WTC11 (cell line): ENCODE results near the gene C11orf42. TPM values are rescaled to one million over a fixed set of nuclear protein-coding genes. Genes with fewer than 3 reads are reported as not detected.

Source experiments
- ATAC-seq: fragments of 200-7000 bp; cut with Tn5 transposase; 2 replicates; pipeline ENCODE4 v1.10.0; 2021; ENCODE audit warnings: mild to moderate bottlenecking, moderate library complexity
- Bru-seq: library from RNA; stranded (reverse); fragments of 400-500 nt; gene quantifications from one replicate; lab custom pipeline; 2021; lab: Mats Ljungman, UMichigan
- CTCF ChIA-PET: fragments of 300-600 bp; sonication (Branson Sonifier 250); formaldehyde crosslinking; loops from one replicate; lab custom pipeline; 2021; ENCODE audit warnings: antibody characterized with exemption; lab: Charles Lee
- POLR2A ChIA-PET: fragments of 350-600 bp; sonication (Branson Sonifier 250); formaldehyde crosslinking; loops from one replicate; lab custom pipeline; 2021; ENCODE audit warnings: antibody characterized with exemption; lab: Charles Lee
- DNase-seq: peaks from one replicate; pipeline ENCODE4 v3.0.0; 2021; ENCODE audit warnings: low spot score
- H3K27ac Mint-ChIP-seq: 2 replicates; pipeline ENCODE4 v1.8.0; 2021; ENCODE audit warnings: mixed read lengths
- H3K27me3 Mint-ChIP-seq: 2 replicates; pipeline ENCODE4 v1.8.0; 2021; ENCODE audit warnings: low read depth, mild to moderate bottlenecking, moderate library complexity, mixed read lengths
- H3K36me3 Mint-ChIP-seq: 2 replicates; pipeline ENCODE4 v1.8.0; 2021; ENCODE audit warnings: mixed read lengths
- H3K4me1 Mint-ChIP-seq: 2 replicates; pipeline ENCODE4 v1.8.0; 2022; ENCODE audit warnings: mixed read lengths
- H3K4me3 Mint-ChIP-seq: 2 replicates; pipeline ENCODE4 v1.8.0; 2021; ENCODE audit warnings: mild to moderate bottlenecking, moderate library complexity, mixed read lengths
- H3K9me3 Mint-ChIP-seq: 2 replicates; pipeline ENCODE4 v1.8.0; 2021; ENCODE audit warnings: mixed read lengths
- CREB1 ChIP-seq: sonication (generic); formaldehyde crosslinking; IDR thresholded peaks from 2 replicates; pipeline ENCODE4 v1.8.0; 2023; ENCODE audit warnings: mild to moderate bottlenecking, missing genetic modification reagents
- RELA ChIP-seq: sonication (generic); formaldehyde crosslinking; IDR thresholded peaks from 2 replicates; pipeline ENCODE4 v1.8.1; 2022; ENCODE audit warnings: missing genetic modification reagents, mild to moderate bottlenecking, borderline replicate concordance
- SP1 ChIP-seq: sonication (generic); formaldehyde crosslinking; conservative IDR thresholded peaks from 2 replicates; pipeline ENCODE4 v1.8.1; 2022; ENCODE audit warnings: missing genetic modification reagents
- TCF7 ChIP-seq: sonication (generic); formaldehyde crosslinking; IDR thresholded peaks from 2 replicates; pipeline ENCODE4 v1.8.0; 2022; ENCODE audit warnings: mild to moderate bottlenecking, low read depth, missing genetic modification reagents, moderate library complexity
- TEAD4 ChIP-seq: sonication (generic); formaldehyde crosslinking; IDR thresholded peaks from 2 replicates; pipeline ENCODE4 v1.8.0; 2022; ENCODE audit warnings: mild to moderate bottlenecking, missing genetic modification reagents
- ZNF232 ChIP-seq: sonication (generic); formaldehyde crosslinking; IDR thresholded peaks from 2 replicates; pipeline ENCODE4 v1.8.0; 2022; ENCODE audit warnings: mild to moderate bottlenecking, missing genetic modification reagents
- long read RNA-seq, 3 experiments: library from RNA in 1 of 3; library from capped mRNA in 1 of 3; library from polyadenylated mRNA in 1 of 3; unstranded in 2 of 3; stranded (forward) in 1 of 3; transcript quantifications; one replicate each; pipeline ENCODE4 v2.0.0, GENCODE V29; 2021
- total RNA-seq: library from RNA; stranded (reverse); gene quantifications from 3 replicates; pipeline ENCODE4 v1.2.3, GENCODE V29; 2021
- TF ChIP-seq, protein P1 (sequence below): fragments of 200-600 bp; IDR thresholded peaks from 2 replicates; pipeline ENCODE4 v1.8.0; 2022; ENCODE audit warnings: antibody characterized with exemption
- TF ChIP-seq, protein P2 (sequence below): sonication (generic); formaldehyde crosslinking; IDR thresholded peaks from 2 replicates; pipeline ENCODE4 v1.8.1; 2023; ENCODE audit warnings: mild to moderate bottlenecking, missing genetic modification reagents, moderate library complexity
- TF ChIP-seq, protein P3 (sequence below): sonication (generic); formaldehyde crosslinking; conservative IDR thresholded peaks from 2 replicates; pipeline ENCODE4 v1.8.1; 2022; ENCODE audit warnings: mild to moderate bottlenecking, missing genetic modification reagents
- TF ChIP-seq, protein P4 (sequence below): fragments of 250-450 bp; sonication (Bioruptor Pico); IDR thresholded peaks from 2 replicates; pipeline ENCODE4 v1.9.0; 2021; ENCODE audit warnings: mild to moderate bottlenecking
- TF ChIP-seq, protein P5 (sequence below): fragments of 250-450 bp; sonication (Bioruptor Pico); conservative IDR thresholded peaks from 2 replicates; pipeline ENCODE4 v1.9.0; 2021; ENCODE audit warnings: mild to moderate bottlenecking
- TF ChIP-seq, protein P6 (sequence below): sonication (generic); formaldehyde crosslinking; IDR thresholded peaks from 2 replicates; pipeline ENCODE4 v1.8.1; 2022; ENCODE audit warnings: missing genetic modification reagents, borderline replicate concordance
- TF ChIP-seq, protein P7 (sequence below): sonication (generic); formaldehyde crosslinking; IDR thresholded peaks from 2 replicates; pipeline ENCODE4 v1.8.1; 2023; ENCODE audit warnings: mild to moderate bottlenecking, missing genetic modification reagents, moderate library complexity

The C11orf42 gene, protein sequence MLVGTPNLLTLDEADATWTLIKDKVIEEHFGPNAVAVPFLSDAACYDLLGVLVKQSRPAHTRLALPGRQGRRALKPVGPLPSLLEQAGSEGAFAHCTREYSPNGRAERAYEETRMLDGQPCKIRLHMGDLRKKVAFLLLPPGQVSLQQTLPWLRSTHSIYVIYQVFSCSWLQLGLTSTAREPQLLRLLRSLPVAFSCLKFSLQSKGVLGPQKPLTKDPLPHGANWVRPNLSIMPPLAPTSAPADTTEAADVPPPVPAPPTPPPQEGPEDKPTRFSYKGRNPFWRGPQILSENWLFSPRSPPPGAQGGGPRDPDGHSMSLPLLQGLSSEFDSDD
- not detected in 3 replicates for total RNA-seq
- Bru-seq, nascent RNA, result not detected
- long read RNA-seq, experiment 1, result 0 reads
- long read RNA-seq, experiment 2, result 0 reads
- long read RNA-seq, experiment 3, result 0 reads

DNA sequence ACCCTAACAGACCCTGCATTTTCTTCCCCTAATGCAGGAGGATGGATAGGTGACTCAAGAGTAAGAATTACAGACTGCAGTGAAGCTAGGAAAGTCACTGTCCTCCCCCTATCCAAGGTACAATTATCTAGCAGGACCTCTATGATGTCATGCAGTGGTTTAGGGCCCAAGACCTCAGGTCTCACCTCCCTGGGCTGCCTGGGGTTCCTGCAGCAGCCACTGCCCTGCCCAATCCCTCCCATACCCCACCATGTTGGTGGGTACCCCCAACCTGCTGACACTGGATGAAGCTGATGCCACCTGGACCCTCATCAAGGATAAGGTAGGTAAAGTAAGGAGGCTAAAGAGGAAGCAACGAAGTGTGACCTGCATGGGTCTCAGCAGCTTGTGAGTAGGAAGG lies at the start of gene C11orf42:
Gene C11orf42, plus strand, starts transcription at position 192 of the 400 bp plus-strand sequence. Its CDS starts 59 bp downstream, at position 251.
- Mint-ChIP-seq H3K27me3 (no peaks in the 10 kb centered on the region), H3K4me1 (peaks cover 9% of the 10 kb centered on the region)
- POLR2A ChIA-PET, result no interaction called here

DNA sequence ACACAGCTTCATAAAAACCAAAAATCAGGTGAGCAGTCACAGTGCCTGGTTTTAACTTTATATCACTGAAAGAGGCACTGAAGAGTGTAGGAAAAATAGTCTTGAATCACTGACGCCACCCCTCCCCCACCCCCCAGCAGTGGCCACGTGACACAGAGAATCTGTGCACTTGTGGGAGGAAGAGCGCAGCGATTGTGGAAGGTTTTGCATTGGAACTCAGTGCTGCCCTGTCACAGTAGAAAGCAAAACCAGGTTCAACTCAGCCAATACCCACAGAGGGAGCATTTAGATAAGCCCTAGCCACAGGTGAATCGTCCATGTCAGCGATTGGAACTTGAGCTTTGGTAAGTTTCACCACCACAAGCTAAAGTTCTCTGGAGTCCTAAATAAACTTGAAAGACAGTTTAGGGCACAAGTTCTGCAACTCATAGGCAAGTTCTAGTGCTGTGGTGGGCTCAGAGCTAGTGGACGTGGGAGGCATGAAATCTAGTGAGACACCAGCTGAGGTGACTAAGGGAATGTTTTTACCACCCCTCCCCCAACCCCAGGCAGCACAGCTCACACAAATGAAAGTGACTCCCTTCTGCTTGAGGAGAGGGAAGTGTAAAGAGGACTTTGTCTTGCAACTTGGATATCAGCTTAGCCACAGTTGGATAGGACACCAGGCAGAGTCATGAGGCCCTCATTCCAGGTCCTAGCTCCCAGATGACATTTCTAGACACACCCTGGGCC lies 48.6 kb upstream of the C11orf42 start:
- ChIA-PET POLR2A (no interaction called here), CTCF (interaction anchor here (1.1 to 2.1 kb wide), 4 partner anchors 95 to 206 kb away, joined by 4 to 7 read pairs (median 5); no protein-coding TSS in a partner anchor)
- H3K4me1 Mint-ChIP-seq, result peaks cover 13% of the 10 kb centered on the region
- DNase-seq (no peak), ATAC-seq (no peak)
- TF ChIP-seq, protein P1, sequence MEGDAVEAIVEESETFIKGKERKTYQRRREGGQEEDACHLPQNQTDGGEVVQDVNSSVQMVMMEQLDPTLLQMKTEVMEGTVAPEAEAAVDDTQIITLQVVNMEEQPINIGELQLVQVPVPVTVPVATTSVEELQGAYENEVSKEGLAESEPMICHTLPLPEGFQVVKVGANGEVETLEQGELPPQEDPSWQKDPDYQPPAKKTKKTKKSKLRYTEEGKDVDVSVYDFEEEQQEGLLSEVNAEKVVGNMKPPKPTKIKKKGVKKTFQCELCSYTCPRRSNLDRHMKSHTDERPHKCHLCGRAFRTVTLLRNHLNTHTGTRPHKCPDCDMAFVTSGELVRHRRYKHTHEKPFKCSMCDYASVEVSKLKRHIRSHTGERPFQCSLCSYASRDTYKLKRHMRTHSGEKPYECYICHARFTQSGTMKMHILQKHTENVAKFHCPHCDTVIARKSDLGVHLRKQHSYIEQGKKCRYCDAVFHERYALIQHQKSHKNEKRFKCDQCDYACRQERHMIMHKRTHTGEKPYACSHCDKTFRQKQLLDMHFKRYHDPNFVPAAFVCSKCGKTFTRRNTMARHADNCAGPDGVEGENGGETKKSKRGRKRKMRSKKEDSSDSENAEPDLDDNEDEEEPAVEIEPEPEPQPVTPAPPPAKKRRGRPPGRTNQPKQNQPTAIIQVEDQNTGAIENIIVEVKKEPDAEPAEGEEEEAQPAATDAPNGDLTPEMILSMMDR, result no peak
- TF ChIP-seq, protein P2, sequence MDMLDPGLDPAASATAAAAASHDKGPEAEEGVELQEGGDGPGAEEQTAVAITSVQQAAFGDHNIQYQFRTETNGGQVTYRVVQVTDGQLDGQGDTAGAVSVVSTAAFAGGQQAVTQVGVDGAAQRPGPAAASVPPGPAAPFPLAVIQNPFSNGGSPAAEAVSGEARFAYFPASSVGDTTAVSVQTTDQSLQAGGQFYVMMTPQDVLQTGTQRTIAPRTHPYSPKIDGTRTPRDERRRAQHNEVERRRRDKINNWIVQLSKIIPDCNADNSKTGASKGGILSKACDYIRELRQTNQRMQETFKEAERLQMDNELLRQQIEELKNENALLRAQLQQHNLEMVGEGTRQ, result peak; percentile 51
- no peak overlapping the region for H3K4me3 Mint-ChIP-seq
- H3K36me3 Mint-ChIP-seq, result no peaks in the 10 kb centered on the region
- no peaks in the 10 kb centered on the region for H3K9me3 Mint-ChIP-seq
- no peak overlapping the region for H3K27ac Mint-ChIP-seq
- peaks cover 43% of the 10 kb centered on the region for H3K27me3 Mint-ChIP-seq

More for the DNA sequence above, at the start of gene C11orf42:
- Mint-ChIP-seq H3K36me3 (peaks cover 4% of the 10 kb centered on the region; the same call in 1 of the 2 replicates), H3K27ac (no peak within 1 kb of the TSS), H3K4me3 (no peak within 1 kb of the TSS), H3K9me3 (no peaks in the 10 kb centered on the region)
- DNase-seq (no peak), ATAC-seq (no peak)
- CTCF ChIA-PET, result interaction anchor here (2.0 kb wide), 1 partner anchor 158 kb away, joined by 9 read pairs; no protein-coding TSS in a partner anchor
- TF ChIP-seq CREB1 (no peak), TCF7 (CRISPR knock-in tag) (no peak), ZNF232 (CRISPR knock-in tag) (no peak), RELA (no peak), SP1 (no peak), TEAD4 (CRISPR knock-in tag) (no peak)
- TF ChIP-seq, protein P3, sequence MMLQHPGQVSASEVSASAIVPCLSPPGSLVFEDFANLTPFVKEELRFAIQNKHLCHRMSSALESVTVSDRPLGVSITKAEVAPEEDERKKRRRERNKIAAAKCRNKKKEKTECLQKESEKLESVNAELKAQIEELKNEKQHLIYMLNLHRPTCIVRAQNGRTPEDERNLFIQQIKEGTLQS, result no peak
- TF ChIP-seq, protein P4, sequence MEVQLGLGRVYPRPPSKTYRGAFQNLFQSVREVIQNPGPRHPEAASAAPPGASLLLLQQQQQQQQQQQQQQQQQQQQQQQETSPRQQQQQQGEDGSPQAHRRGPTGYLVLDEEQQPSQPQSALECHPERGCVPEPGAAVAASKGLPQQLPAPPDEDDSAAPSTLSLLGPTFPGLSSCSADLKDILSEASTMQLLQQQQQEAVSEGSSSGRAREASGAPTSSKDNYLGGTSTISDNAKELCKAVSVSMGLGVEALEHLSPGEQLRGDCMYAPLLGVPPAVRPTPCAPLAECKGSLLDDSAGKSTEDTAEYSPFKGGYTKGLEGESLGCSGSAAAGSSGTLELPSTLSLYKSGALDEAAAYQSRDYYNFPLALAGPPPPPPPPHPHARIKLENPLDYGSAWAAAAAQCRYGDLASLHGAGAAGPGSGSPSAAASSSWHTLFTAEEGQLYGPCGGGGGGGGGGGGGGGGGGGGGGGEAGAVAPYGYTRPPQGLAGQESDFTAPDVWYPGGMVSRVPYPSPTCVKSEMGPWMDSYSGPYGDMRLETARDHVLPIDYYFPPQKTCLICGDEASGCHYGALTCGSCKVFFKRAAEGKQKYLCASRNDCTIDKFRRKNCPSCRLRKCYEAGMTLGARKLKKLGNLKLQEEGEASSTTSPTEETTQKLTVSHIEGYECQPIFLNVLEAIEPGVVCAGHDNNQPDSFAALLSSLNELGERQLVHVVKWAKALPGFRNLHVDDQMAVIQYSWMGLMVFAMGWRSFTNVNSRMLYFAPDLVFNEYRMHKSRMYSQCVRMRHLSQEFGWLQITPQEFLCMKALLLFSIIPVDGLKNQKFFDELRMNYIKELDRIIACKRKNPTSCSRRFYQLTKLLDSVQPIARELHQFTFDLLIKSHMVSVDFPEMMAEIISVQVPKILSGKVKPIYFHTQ, result no peak
- TF ChIP-seq, protein P5, sequence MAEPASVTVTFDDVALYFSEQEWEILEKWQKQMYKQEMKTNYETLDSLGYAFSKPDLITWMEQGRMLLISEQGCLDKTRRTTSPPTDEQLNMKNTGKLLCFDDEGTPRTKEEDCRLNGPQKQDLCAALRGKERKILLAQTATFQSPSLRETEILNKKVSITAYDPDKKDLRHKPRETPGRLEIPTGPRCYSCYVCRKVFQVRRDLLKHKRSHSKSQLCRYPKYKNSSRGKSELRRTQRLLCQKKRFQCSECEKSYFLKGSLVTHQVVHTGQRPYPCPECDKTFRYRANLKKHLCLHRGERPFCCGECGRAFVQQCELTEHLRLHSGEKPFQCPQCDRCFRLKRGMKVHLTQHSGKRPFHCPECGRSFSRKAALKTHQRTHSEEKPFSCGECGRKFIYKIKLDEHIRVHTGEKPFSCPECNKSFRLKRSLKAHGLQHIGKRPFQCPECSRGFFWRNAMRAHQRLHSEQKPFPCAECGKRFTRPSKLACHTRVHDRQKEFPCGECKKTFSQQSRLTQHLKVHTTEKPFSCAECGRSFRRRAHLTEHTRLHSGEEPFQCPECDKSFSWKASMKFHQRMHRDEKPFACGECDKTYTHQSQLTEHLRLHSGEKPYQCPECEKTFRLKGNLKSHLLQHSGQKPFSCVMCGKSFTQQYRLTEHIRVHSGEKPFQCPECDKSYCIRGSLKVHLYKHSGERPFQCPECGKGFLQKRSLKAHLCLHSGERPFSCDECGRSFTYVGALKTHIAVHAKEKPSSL, result no peak
- TF ChIP-seq, protein P6, sequence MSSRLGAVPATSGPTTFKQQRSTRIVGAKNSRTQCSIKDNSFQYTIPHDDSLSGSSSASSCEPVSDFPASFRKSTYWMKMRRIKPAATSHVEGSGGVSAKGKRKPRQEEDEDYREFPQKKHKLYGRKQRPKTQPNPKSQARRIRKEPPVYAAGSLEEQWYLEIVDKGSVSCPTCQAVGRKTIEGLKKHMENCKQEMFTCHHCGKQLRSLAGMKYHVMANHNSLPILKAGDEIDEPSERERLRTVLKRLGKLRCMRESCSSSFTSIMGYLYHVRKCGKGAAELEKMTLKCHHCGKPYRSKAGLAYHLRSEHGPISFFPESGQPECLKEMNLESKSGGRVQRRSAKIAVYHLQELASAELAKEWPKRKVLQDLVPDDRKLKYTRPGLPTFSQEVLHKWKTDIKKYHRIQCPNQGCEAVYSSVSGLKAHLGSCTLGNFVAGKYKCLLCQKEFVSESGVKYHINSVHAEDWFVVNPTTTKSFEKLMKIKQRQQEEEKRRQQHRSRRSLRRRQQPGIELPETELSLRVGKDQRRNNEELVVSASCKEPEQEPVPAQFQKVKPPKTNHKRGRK (CRISPR knock-in tag), result no peak
- TF ChIP-seq, protein P7, sequence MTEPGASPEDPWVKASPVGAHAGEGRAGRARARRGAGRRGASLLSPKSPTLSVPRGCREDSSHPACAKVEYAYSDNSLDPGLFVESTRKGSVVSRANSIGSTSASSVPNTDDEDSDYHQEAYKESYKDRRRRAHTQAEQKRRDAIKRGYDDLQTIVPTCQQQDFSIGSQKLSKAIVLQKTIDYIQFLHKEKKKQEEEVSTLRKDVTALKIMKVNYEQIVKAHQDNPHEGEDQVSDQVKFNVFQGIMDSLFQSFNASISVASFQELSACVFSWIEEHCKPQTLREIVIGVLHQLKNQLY (CRISPR knock-in tag), result no peak
